Raji (cell line): ENCODE results near the gene NR3C1.

Experiments used
- POLR2A ChIP-seq: IDR thresholded peaks from 2 replicates; pipeline ENCODE4 v1.6.1; 2011; ENCODE audit warnings: low read depth, low read length, control low read depth; ENCODE audit not compliant: insufficient read depth

NR3C1 gene

DNA sequence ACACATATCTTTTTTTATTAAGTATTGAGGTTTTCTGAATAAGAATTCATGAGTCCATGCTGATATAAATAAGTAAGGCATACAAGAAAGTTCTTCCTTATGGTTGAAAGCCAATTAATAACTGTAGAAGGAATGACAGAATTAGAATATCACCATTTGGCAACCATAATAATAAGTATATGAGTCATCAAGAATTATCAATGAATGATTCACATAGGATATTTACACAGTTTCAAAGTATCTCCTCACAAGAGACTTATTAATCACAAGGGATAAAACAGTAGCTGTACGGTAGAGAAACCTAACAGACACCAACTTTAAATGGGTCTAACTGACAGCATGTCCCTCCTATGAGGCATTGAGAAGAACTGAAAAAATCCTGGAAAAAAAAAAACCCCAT, 161.6 kb downstream of the NR3C1 start:
- TF ChIP-seq POLR2A = no peak

DNA sequence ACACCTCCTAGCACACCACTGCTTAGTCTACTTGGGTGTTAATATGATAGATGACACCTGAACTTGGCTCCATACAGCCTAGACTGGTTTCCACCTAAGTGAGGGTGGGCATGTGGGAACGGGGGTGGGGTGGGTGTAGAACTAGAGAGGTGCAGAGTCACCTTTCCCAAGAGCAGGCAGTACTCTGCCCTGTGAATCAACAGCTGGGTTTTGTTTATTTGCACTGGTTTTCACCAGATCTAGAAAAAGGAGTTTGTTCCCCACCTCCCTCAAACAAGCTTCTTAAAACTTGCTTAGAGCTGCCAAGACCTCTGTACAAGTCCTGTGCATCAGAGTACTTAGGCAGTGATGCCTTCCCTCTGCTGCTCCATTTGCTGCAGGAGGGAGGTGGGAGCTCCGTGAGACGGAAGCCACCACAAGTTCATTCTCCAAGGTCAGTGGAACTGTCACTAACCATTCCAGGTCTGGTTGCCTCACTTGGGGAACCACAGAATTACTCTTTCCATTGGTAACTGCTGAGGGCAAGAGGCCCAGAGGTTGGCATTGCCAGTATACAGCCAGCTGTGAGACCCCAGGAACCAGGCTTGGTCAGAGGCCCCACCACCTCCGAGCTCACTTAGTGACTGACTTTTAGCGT, 163.5 kb downstream of the NR3C1 start:
- no peak for TF ChIP-seq POLR2A

DNA sequence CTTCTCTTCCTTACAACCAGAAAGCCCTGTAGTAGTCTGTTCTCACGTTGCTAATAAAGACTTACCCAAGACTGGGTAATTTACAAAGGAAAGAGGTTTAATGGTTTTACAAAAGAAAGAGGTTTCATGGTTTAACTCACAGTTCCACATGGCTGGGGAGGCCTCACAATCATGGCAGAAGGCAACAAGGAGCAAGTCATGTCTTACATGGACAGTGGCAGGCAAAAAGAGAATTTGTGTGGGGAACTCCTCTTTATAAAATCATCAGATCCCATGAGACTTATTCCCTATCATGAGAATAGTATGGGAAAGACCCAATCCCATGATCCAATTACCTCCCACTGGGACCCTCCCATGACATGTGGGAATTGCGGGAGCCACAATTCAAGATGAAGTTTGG, 164.9 kb downstream of the NR3C1 start:
- TF ChIP-seq POLR2A = no peak

DNA sequence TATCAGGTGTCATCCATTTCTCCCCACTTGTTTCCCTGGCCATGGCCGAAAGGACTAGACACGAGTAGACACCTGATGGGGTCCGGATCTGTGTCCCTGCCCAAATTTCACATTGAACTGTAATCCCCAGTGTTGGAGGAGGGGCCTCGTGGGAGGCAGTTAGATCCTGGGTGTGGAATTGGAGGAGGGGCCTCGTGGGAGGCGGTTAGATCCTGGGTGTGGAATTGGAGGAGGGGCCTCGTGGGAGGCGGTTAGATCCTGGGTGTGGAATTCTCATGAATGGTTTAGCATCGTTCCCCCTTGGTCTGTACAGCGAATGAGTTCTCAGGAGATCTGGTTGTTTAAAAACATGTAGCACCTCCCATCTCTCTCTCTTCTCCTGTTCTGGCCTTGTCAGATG, 165.8 kb downstream of the NR3C1 start:
- TF ChIP-seq POLR2A = no peak

DNA sequence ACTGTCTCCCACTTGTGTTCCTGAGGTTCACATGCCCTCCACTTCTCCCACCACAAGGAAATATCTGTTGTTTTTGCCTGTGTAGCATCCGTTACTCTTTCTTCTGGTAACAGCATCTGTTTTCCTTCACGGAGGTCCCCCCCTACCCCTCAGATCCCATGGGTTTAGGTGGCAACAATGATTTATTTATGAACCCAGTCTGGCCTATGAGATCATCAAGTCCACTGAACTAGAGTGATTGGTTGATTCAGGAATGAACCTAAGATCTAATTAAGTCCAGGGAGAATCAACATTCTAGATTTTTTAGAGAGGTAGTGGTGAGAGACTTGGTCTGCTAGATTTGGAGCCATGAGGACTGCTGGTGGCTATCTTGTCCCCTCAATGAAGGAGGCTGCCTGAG, 166.8 kb downstream of the NR3C1 start:
- TF ChIP-seq POLR2A = no peak

DNA sequence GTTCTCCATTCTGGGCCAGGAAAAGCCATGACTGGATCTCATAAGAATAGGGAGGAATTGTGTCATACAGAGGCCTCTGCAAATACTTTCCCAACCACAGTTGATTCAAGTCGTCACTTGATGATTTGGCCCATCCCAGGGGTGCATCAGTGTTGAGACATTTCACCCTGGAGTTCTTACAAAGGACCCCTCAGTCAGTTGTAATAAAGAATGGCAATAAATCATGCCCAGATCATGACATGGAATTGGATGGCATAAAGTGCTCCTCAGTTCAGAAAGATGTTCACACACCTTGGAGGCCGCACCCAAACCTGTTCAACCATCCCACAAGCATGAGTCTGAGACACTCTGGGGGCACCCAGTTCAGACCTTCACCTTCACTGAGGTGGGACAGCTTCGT, 168.1 kb downstream of the NR3C1 start:
- TF ChIP-seq POLR2A = no peak

DNA sequence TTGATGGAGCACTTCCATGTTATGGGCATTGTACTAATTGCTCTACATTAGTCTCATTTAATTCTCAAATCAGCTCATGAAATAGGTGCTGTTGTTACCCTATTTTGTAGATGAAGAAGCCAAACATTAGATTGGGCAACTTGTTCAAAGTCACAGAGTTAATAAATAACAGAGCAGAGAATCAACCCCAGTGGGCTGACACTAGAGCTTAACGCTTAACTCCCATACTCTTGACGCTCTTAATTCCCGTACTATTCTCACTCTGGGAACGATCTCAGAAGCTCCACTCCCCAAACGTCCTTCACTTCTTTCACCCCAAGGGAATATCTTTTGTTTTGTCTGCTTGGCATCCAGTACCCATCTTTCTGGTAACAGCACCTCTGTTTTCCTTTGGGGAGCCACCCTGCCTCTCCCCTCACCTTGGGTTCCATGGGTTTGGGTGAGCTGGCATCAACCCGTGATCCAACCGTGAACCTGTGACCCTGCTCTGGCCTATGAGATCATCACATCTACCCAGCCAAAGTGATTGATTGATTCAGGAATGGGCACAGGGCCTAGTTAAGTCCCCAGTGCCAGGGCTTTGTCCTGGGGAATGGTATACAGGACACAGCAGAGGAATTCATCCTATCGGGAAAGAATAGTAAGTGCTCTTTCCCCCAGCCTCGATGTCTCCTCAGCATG, 169.2 kb downstream of the NR3C1 start:
- no peak for TF ChIP-seq POLR2A

DNA sequence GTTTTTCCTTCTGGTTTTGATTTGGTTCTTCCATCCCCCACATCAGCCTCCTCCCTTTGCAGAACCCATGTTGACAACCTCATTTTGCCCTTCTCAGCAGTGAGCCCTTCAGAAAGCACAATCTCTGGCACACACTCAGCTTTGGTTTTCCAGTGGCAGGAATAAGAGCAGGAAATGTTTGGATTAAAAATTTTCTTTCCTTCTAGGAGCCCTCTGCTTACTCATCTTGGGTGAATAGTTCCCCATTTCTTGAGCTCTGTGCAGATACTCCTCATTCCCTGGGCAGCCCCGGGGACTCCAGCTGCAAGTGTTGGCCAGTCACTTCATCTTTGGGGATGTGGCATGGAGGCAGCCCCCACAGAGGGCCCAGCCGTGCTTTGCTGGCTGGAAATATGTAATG, 170.5 kb downstream of the NR3C1 start:
- TF ChIP-seq POLR2A = no peak

DNA sequence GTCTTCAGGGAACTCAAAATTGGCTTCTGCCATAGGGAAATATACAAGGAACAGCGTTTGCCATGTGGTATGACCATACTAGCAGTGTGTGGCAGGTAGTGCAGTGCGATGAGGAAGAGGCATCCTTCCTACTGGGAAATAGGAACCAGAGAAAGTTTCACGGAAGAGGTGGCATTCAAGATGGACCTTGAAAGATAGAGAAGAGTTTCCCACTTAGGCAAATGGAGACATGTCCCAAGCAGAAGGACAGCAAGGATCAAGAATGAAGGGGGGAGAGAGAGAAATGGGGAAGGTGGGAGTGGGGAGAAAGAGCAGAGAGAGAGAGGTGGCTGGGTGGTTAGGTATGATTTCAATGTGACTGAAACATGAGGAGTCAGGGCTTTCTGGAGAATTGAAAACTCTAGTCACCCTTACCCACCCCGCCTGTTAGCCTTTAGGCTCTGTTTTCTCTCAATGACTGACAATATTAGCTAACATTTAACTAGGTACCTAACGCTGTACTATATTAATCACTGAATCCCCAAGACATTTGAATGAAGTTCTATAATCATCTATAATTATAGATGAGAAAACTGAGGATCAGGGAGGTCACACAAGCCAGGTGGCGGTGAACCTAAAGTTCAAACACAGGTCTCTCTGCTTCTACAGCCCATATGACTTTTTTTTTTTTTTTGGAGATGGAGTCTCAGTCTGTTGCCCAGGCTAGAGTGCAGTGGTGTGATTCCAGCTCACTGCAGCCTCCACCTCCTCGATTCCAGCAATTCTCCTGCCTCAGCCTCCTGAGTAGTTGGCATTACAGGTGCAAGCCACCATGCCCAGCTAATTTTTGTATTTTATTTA, 171.3 kb downstream of the NR3C1 start:
- no peak for TF ChIP-seq POLR2A

DNA sequence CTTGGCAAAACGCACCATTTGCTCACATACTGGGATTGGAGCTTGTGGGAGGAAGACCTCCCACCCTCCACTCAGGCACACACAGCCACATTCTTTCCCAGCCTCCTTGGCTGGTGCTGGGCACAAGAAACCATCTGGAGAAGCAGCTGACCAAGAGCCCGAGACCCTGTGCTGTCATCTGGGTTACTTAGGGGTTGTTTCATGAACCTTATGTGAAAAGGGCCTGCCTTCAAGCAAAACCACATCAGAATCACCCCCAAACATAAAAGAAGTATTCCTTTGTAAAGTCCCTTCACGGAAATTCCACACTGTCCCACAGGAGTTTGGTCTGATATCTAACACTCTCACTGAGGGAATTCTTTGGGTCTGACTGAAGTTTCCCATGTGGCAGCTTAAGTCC, 172.1 kb downstream of the NR3C1 start:
- TF ChIP-seq POLR2A = no peak

DNA sequence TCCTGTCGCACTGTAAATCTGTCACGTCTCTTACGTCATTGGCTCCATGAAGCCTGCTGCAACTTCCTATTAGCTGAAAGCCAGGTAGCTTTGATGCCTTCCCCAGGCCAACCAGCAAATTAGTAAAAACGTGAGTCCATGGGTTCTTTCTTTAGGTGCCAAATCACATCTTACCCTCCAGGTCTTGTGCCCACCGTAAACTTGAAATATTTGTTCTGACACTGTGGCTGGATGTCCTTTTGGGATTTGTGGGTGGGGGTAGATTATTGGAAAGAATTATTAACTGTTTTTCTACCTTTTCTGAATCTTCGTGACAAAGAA, 172.8 kb downstream of the NR3C1 start:
- TF ChIP-seq POLR2A = no peak

DNA sequence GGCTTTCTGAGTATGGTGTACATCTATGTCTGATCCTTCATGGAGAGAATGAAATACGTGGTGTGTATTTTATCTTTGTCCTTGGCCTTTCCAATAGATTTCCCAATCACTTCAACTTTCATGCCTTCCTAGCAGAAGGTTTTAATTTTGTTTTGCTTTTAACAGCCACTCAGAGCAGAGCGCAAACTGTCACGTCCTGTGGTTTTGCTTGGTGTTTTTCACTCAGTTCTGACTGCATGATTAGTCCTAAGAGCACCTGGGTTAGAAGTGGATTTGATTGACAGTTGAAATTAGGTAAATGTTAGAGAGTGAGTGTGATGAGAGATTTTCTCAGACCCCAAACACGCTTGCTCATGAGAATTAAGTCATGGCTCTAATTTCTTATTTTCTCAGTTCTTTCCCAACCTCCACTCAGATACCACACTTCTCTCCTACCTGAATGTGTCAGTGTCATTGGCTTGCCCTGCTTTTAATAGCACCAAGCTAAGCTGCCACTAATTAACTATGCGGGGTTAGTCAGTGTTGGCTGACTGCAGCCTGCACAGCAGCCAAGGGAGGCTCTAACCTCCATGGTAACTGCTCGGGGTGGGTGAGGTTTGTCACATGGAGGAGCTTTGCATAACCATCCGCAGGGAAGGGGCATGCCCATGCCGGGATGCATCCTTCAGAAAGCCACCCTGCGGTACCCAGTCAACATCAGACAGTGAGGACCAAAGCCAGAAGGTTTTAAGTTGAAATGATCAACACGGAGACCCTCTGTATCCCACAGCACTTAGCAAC, 173.4 kb downstream of the NR3C1 start:
- peak; percentile 60; the same call in 1 of the 2 replicates for TF ChIP-seq POLR2A

DNA sequence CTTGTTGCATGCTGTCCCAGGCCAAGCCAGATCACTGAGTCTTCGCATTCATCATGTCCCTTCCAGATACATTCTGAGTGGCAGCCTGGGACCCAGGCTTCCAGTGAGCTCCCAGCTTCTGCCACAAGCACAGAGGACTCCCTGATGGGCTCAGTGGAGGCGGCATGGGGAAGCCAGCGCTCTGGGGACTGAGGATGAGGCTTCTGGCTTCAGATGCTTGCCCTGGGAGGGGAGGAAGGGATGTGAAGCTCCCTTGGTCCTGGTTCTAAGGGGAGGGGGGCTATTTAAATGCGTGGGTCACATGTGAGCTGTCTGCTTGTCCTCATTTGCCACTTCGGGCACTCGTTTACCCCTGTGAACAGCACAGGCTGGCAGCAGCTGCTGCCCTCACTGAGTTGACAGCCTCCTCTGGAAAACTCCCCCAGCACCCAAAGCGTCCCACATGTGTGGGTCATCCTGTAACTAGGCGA, 174.0 kb downstream of the NR3C1 start:
- peak; percentile 51 for TF ChIP-seq POLR2A

DNA sequence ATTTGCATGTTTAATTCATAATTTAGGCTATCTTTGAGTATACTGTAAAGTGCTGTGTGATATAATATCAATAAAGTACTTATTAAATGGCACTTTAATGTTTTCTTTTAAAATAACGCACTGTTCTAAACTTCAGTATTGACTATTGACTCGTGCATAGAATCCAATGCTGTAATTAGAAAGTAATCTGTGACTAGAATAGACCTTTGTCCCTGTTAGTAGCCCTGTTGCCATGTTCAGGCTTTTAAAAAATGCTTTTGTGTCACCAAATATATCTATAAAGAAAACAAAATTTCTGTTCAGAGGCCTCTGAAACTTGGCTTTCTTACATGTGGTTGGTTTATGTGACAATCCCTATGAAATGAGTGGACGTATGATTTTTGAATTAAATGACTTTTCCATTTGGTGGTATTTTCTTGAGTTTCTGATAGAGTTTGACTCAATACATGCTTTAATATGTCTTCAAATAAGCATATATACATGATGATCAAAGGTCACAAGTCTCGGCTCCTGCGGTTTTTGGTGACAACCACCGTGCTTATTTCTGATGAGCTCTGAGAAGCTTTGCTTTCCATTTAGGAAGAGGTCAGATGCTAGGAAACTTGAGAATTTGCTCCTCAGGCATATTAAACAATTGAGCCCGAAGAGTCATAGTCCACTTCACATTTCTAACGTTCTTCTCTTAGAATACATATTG, 174.7 kb downstream of the NR3C1 start:
- TF ChIP-seq POLR2A = no peak
